DMS153 treated with DMSO at 0.1 percent for 48 hours (cell line): ENCODE measurements around the gene ISM1.
"Not testable (repeated sequence)": the region's sequence is repeated elsewhere in the genome, so short reads cannot be mapped to it uniquely, and the experiment has no call there.

Experiments
- DNase-seq: peaks from one replicate; lab custom pipeline; 2025; ENCODE audit not compliant: unreplicated experiment; lab: John Stamatoyannopoulos, UW

ISM1 gene

DNA sequence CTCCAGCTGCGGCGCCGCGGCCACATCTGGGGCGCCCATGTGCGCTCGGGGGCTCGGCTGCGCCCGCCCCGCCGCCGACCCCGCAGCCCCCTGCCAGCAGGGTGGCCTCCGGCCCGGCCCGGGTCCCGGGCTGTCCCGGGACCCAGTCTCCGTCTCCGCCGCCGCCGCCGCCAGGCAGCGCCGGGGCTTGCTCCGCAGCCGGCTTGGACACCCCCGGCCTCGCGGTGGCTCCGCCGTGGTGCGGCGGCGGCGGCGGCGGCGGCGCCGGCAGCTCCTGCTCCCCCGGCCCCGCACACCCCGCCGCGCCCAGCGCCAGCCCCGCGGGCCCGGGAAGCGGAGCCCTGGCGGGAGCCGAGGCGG, 219 bp downstream of the ISM1 start:
- DNase-seq, result no peak

DNA sequence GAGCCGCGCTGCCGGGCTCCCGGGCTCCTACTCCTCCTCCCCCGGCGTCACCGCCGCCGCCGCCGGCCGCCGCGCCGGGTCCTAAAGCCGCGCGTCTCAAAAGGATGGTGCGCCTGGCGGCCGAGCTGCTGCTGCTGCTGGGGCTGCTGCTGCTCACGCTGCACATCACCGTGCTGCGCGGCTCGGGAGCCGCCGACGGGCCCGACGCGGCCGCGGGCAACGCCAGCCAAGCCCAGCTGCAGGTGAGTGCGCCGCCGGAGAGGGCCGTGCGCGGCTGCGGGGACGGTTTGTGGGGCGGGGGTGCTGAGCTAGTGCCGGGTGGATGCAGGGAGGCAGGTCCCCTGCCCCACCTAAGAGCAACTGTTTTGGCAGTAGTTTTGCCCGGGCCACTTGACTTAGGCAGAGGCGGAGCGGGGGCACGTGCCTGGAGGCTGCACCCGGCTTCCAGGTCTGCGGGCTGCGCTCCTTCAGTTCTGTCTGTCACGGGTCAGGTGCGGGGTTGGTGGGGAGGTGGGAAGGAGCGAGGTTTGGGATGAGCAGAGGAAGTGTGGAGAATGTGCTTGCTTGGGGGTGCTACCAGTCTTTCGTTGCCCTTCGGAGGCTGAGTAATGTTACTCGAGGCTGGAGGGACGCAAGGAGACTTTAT, 722 bp downstream of the ISM1 start:
- DNase-seq, result peak; percentile 37

DNA sequence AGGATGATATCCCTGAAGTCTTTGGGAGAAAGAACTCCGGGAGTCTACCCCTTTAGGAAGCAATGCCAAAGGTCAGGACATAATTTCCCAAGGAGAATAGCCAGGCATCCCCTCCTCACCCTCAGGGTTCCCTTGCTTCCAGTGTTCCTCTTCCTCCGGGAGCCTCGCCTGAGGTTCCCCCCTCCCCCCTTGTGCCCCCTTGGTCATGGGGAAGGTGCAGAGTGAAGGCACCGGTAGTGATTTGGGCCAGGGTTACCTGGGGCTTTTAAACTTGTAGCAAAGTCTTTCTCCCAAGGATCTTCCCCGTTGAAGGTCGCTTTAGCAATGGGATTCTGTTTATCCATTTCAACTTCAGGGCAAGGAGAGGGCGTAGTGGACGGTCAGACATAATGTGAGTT, 1.2 kb downstream of the ISM1 start:
- no peak for DNase-seq

DNA sequence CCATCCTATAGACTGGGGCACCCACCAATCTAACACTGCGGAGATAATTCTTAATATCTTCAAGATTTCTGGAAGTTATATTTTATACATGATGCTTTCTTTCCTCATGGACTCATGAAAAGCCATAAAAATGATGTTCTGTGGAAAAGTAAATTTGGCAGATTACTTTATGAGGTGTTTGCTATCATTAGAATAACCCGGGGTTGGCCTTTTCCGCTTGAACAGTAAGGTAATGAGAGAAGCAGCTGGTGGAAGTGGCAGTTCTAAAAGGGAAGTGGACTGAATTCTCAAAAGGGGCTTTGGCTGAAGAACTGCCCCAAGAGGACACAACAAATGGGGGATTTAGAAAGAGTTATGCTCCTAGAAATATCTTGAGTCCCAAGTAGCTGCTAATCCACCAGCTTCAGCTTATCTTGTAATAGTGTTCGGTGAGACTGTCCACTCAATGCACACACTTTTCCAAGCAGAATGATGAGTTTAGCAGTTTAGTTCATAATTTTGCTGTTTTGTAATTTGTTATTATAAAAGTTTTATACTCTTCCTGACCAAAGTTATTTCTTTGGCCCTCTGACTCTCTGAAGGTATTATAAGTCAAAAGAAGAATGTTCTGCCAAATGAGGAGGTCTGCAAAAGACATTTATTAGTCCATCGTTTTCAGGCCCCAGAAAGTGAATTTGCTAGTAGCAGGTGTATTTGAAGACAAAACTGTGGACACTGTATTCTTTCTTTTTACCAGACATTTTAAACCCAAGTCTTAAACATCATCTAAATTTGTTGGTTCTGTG, 2.9 kb downstream of the ISM1 start:
- no peak for DNase-seq

DNA sequence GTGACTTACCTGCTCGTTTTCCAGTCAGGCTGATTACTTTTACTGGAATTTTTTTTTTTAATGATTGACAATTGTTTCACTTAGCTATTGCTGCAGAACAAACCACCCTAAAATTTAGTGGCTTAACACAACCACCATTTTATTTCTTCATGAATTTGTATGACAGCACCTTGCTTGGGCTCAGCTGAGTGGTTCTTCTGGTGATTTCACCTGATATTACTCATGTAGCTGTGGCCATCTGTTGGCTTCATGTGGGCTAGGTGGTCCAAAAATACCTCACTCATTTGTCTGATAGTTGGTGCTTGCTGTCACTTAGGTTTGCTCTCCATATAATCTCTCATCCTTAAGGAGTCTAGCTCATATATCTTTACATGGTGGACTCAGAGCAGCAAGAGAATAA, 5.3 kb downstream of the ISM1 start:
- no peak for DNase-seq

DNA sequence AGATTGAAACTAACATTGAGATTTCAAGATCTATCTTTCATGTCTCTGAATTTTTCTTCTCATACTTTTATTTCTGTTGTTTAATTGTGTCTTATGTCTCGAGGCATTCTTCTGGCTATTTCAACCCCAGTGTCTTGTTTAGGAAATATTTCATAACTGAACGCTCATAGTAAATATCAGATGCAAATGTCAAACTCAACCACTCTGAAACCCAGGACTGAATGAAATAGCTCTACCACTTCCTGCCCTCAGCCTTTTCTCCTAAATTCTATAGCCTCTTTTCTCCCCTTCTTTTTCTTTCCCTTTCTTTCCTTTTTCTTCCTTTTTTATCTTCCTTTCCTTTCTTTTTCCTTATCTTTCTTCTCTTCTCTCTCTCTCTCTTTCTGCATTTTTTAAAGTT, 7.7 kb downstream of the ISM1 start:
- no peak for DNase-seq

DNA sequence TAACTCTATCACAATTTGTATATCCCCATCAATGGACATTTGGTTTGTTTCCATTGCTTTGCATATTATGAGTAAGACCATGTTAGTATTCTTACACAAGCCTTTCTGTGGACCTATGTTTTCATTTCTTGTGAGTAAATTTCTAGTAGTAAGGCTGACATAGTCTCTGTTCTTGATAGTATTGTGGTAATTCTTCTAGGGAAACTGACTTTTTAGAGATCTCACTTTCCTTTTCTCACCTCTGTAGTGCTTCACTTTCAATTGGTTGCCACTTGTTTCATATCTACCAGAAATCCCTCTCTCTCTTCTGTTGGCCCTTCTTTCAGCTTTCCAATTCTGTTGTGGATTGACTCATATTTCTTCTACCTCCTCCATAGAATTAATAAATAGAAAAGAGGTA, 8.5 kb downstream of the ISM1 start:
- DNase-seq, result no peak

DNA sequence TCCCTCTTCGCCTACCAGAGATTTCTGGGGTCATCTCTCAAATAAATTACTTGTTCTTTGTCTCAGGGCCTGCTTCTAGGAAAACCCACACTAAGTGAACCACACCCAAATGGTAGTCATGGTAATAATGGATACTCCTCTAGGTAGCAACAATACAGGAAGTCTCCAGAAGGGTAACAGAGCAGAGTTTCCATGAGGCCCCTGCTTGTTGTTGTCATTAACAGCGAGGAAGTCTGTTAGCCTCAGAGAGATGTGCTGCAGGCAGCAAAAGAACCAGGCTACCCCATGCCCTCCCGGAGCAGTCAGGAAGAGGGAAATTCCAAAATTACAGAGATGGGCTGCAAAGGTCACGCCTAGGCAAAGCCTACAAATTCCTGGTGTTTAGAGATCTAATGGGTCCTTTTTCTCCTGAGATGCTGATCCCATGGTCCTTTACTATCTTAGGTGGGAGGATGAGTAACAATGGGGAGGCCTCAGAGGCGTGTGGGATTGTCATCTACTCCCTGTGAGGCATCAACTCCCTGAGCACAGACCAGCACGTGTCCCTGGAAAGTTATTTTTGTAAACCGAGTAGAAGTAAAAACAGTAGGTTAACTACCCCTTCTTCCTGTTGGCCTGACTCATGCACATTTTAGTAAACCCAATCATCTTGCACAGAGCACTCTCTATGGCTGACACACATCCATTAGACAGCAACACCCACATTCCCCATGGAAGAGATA, 10.1 kb downstream of the ISM1 start:
- peak; percentile 11 for DNase-seq

DNA sequence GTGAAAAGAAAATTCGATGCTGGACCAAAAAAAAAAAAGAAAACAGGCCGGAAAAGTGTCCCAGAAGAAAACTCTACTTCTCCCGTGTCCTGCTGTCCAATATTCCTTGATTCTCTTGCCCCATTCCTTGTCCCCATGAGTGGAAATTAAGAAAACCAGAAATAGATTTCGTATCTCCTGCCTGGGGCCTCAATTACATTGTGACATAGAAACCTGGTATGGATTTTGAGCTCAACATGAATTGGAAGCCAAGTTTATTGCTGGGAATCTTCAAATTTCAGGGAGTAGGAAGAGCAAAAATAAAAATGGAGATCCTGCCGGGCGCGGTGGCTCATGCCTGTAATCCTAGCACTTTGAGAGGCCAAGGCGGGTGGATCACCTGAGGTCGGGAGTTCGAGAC, 11.9 kb downstream of the ISM1 start:
- no peak for DNase-seq

DNA sequence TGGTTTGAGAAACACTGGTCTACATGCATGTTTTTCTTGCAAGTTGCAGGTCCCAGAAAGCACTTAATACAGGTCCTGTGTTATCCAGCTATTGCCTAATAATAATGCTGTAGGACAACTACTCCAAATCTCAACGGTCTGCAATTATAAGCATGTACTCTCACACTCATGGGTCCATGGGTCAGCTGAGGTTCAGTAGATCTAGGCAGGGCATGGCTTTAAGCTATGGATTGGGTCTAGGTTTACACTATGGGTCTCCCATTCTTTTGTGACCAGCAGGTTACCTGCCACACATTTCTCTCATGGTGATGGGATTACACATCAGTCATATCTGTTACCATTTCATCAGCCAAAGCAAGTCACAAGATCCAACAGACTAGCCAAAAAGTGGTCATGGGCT, 13.9 kb downstream of the ISM1 start:
- DNase-seq, result no peak

DNA sequence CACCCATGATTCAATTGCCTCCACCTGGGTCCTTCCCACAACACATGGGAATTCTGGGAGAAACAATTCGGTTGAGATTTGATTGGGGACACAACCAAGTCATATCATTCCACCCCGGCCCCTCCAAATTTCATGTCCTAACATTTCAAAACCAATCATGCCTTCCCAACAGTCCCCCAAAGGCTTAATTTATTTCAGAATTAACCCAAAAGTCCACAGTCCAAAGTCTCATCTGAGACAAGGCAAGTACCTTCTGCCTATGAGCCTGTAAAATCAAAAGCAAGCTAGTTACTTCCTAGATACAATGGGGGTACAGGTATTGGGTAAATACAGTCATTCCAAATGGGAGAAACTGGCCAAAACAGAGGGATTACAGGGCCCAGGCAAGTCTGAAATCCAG, 15.3 kb downstream of the ISM1 start:
- not testable (repeated sequence) for DNase-seq

DNA sequence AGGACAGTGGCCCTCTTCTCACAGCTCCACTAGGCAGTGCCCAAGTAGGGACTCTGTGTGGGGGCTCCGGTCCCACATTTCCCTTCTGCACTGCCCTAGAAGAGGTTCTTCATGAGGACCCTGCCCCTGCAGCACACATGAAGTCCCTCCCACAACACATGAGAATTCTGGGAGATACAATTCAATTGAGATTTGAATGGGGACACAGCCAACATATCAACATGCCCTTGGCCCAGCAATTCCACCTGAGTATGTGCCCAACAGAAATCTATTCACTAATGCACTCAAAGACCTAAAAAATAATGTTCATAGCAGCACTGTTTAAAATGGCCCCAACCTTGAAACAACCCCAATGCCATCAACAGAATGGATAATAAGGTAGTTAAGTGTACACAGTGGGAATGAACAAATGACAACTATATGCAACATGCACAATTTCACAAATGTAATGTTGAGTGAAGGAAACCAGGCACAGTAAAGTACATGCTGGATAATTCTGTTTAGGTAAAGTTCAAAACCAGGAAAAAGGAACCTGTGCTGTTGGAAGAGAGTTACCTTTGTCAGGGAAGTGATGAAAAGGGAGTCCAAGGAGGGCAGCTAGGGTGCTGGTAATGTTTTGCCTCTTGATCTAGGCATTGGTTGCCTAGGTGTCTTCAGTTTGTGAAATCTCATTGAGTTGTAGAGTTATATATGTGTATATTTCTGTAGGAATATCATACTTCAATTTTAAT, 16.1 kb downstream of the ISM1 start:
- no peak for DNase-seq

DNA sequence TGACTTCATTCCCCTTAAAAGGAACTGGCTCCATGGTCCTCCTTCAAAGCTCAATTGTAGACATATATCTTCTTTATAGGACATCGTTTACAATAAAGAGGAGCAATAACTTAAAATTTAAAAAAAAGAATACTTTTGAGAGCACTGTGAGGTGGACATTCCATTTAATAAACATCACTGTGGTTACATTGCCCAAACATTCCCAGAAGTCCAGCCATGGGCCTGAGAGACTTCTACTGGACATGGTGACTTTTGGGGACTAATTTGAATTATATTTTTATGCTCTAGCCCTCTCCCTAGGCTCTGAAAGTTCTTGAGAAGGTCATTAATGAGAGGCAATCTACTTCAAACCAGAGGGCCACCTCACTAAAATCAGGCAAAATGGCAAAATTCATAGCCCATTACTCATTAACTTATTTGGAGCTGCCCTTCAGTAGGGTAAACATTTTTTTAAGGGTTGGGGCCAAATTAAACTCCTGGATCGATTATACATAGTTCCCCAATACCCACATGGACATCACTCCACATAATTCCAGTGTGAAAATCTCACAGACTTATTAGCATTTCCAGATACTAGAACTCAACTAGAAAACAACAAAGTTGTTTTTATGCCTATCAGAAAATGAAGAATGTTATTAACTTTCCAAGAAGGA, 17.1 kb downstream of the ISM1 start:
- no peak for DNase-seq

DNA sequence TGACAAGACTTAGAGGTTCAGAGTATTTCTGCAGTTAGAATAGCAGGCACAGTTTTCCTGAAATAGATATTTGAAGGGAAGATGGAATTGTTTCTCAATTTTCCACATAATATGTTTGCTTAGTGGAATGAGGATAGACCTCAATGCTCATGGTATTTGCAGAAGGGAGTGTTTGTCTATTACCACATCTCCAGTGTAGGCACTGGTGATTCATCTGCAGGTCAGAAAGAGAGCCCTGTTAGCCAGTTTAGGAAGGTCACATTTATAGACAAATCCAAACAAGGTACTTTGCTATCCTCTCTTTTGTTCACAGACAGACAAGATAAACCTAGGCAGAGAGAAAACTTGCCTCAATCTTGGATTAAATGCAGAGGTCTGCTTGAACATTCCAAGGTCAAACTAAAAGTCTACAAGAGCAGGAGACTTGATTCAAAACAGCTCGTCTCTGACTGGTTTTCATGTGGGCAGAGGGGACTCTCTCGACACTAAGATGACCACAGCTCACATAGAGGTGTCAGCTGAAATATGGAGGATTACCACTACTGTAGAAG, 22.8 kb downstream of the ISM1 start:
- DNase-seq, result no peak

DNA sequence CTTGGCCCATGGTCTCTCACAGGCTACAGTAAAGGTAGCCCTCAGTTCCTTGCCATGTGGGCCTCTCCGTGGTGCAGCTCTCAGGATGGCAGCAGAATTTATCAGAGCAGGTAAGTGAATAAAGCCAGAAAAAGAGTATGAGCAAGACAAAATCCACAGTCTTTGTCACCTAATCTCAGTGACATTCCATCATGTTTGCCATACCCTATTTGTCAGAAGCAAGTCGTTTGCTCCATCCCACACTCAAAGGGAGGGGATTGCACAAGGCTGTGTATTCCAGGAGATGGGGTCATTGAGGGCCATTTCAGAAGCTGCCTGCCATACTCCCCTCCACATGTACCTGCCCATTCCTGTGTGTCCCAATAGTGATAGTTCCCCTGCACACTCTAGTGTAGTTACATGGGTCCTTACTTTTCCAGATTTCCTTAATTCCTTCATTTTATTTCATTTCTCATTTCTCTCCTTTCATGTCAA, 24.2 kb downstream of the ISM1 start:
- no peak for DNase-seq

DNA sequence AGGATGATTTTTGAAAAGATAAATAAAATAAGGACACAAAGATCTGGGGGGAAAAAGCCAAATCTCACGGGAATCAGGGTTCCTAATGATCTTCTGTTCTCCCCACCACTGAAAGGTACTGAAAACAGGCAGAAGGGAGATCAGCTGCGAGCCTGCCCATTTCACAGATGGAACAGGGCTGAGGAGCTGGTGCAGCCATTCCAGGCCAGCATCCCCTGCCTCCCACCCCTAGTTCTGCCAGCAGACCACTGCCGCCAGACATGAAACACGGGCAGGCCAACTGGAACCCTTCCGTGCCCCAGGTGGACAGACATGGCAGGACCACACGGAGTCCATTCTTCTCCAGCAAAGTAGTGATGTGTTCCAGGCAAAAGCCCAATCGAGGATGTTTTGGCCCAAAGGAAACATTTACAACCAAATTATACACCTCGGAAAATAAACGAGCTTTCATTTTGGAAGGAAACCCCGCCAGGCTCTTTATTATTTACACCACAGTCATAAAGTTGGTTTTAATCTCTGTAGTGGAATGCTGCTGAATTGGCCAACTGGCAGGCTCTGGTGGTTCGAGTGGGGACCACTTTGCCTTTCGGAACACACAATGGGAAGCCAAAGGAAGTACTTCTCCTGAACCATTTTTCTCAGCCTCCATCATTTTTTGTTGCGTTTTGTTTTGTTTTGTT, 28.2 kb downstream of the ISM1 start:
- DNase-seq, result no peak

DNA sequence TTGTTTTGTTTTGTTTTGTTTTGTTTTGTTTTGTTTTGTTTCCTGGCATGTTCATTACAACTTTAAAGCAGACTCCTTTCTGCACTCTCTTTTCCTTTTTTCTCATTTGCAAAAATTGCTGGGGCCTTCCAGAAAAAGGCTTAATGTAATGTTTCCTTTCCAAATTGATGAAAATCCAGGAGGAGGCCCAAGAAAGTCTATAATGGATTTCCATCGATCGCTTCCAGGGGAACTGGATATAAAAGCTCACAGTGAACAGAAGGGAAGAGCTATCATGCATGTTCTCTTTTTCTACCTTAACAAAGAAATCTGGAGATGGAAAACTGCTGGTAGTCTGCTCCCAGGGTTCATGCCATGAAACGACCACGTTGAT, 28.7 kb downstream of the ISM1 start:
- DNase-seq, result no peak

DNA sequence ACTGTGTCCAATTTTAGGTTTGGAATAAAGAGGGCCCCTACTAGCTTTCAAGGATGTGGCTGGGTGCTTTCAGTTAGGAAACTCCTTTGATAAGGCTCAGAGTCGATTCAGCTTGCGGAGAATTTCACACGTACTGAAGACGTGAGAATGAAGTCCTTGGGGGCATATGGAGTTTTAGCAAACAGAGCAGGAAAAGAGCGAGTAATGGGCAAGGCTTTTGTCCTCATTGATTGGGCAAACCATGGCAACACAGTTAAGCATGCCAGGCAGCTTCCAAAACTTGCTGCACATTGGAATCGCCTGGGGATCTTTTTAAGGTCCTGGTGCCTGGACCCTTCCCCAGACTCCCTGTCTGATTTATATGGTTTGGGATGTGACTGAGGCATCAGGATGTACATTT, 29.2 kb downstream of the ISM1 start:
- no peak for DNase-seq

DNA sequence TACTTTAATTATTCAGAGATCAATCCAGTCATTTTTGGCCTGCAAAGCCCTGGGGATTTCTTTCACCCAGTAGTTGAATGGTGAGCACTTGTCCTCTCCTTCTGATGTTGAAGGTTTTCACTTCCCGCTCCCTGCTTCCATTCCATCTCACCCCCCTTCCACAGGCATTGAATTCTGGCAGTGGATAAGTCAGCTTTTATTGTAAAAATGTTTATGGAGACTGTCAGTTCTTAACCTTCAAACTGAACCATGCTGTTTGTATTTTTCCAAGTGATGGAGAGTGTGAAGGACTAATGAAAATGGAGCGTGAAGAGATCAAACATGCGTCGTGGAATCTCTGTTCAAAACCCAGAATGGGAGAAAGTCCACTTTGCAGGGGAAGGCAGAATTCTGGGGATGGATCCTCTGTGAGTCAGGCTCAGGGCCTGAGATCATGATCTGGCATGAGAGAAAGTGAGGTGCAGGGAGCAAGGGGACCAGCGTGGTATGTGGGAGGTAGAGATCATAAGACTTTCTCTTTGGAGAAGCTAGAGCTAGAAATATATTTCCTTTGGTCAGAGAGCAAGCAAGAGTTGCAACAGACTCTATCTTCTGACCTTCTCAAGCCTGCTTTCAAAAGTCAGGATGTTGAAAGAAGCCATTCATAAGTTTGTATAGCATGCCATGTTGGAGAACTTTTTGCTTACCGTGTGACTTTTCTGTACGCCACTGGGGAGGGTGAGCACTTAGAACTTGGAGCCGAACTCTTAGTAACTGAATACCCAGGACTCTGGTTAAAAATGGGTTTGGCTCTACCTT, 30.2 kb downstream of the ISM1 start:
- DNase-seq, result no peak
